ENCODE measurements around the gene ABCB8.

Gene ABCB8

DNA sequence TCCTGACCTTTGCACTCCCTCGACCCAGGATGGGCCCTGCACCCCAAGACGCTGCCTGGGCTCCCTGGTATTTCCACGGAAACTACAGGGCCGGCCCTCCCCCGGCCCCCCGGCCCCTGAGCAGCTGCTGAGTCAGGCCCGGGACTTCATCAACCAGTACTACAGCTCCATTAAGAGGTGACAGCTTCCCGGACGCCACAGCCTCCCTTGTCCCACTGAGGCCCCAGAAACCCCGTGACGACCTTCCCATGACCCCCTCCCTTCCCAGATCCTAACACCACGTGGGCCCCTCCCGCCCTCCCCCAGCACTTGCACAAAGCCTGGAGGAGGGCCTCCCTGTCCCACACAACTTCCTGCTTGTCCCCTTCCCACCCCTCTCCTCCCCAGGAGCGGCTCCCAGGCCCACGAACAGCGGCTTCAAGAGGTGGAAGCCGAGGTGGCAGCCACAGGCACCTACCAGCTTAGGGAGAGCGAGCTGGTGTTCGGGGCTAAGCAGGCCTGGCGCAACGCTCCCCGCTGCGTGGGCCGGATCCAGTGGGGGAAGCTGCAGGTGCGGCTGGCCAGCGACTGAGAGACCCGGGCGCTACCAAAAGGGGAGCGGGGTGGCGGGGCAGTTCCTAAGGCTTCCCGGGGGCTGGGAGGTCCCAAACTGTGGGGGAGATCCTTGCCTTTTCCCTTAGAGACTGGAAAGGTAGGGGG lies 31.7 kb upstream of the ABCB8 start:
- no peaks in the 10 kb centered on the region for H3K27me3 ChIP-seq (ENCODE audit: insufficient read depth, poor library complexity, severe bottlenecking)
- H3K4me3 ChIP-seq (ENCODE audit: severe bottlenecking) = no peak overlapping the region
- TF ChIP-seq, protein P1, sequence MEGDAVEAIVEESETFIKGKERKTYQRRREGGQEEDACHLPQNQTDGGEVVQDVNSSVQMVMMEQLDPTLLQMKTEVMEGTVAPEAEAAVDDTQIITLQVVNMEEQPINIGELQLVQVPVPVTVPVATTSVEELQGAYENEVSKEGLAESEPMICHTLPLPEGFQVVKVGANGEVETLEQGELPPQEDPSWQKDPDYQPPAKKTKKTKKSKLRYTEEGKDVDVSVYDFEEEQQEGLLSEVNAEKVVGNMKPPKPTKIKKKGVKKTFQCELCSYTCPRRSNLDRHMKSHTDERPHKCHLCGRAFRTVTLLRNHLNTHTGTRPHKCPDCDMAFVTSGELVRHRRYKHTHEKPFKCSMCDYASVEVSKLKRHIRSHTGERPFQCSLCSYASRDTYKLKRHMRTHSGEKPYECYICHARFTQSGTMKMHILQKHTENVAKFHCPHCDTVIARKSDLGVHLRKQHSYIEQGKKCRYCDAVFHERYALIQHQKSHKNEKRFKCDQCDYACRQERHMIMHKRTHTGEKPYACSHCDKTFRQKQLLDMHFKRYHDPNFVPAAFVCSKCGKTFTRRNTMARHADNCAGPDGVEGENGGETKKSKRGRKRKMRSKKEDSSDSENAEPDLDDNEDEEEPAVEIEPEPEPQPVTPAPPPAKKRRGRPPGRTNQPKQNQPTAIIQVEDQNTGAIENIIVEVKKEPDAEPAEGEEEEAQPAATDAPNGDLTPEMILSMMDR (IDR thresholded peaks at IDR 0.05; ENCODE audit: poor library complexity, severe bottlenecking) = no peak
- DNase-seq (ENCODE audit: low spot score) = no peak
- no peaks in the 10 kb centered on the region for H3K36me3 ChIP-seq (ENCODE audit: low read depth)
- peaks cover 1% of the 10 kb centered on the region for H3K9me3 ChIP-seq (ENCODE audit: severe bottlenecking)
- ATAC-seq (ENCODE audit: low read depth) = no peak
- no peak overlapping the region for H3K27ac ChIP-seq (ENCODE audit: poor library complexity, severe bottlenecking)
- H3K4me1 ChIP-seq (ENCODE audit: insufficient read depth, poor library complexity, severe bottlenecking) = no peaks in the 10 kb centered on the region

DNA sequence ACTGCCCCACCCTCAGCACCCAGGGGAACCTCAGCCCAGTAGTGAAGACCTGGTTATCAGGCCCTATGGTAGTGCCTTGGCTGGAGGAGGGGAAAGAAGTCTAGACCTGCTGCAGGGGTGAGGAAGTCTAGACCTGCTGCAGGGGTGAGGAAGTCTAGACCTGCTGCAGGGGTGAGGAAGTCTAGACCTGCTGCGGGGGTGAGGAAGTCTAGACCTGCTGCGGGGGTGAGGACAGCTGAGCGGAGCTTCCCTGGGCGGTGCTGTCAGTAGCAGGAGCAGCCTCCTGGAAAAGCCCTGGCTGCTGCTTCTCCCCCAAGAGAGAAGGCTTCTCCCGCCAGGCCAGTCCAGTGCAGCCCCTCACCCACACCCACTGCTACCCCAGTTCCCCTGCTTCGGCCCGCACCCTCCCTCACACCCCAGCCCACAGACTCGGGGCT lies 31.2 kb upstream of the ABCB8 start:
- Histone ChIP-seq H3K4me1 (ENCODE audit: insufficient read depth, poor library complexity, severe bottlenecking) (no peaks in the 10 kb centered on the region), H3K36me3 (ENCODE audit: low read depth) (no peaks in the 10 kb centered on the region), H3K27ac (ENCODE audit: poor library complexity, severe bottlenecking) (no peak overlapping the region), H3K9me3 (ENCODE audit: severe bottlenecking) (no peaks in the 10 kb centered on the region), H3K27me3 (ENCODE audit: insufficient read depth, poor library complexity, severe bottlenecking) (no peaks in the 10 kb centered on the region), H3K4me3 (ENCODE audit: severe bottlenecking) (no peak overlapping the region)
- no peak for DNase-seq (ENCODE audit: low spot score)
- TF ChIP-seq, protein P1 (IDR thresholded peaks at IDR 0.05; ENCODE audit: poor library complexity, severe bottlenecking) = no peak
- ATAC-seq (ENCODE audit: low read depth) = no peak

DNA sequence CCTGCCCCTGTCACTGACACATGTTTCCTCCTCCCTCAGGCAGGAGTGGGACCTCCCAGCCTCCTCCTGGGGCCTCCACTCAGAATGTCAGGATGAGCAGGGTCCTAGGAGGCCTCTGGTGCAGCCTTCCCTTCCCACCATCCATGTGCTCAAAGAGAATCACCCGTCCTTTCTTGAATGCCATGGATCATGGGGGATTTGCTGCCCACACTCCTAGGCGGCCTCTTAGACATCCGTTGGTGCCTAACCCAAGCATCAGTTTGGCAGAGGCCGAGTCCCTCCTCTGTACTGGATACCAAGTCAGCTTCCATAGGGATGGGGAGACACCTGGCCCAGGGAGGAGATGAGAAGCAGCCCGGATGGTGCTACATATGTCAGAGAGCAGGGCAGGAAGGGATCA lies 30.4 kb upstream of the ABCB8 start:
- Histone ChIP-seq H3K36me3 (ENCODE audit: low read depth) (no peaks in the 10 kb centered on the region), H3K4me1 (ENCODE audit: insufficient read depth, poor library complexity, severe bottlenecking) (no peaks in the 10 kb centered on the region), H3K9me3 (ENCODE audit: severe bottlenecking) (no peaks in the 10 kb centered on the region), H3K4me3 (ENCODE audit: severe bottlenecking) (no peak overlapping the region), H3K27ac (ENCODE audit: poor library complexity, severe bottlenecking) (no peak overlapping the region), H3K27me3 (ENCODE audit: insufficient read depth, poor library complexity, severe bottlenecking) (no peaks in the 10 kb centered on the region)
- no peak for ATAC-seq (ENCODE audit: low read depth)
- TF ChIP-seq, protein P1 (IDR thresholded peaks at IDR 0.05; ENCODE audit: poor library complexity, severe bottlenecking) = no peak
- no peak for DNase-seq (ENCODE audit: low spot score)

DNA sequence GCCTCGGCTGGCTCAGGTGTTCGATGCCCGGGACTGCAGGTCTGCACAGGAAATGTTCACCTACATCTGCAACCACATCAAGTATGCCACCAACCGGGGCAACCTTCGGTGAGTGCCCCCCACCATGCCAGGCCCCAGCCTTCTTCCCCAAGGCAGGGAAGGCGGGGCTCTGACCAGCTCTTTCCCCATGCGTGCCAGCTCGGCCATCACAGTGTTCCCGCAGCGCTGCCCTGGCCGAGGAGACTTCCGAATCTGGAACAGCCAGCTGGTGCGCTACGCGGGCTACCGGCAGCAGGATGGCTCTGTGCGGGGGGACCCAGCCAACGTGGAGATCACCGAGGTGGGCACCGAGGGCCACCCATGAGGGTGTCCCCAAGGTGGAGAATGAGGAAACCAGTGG lies 29.9 kb upstream of the ABCB8 start:
- Histone ChIP-seq H3K36me3 (ENCODE audit: low read depth) (no peaks in the 10 kb centered on the region), H3K4me1 (ENCODE audit: insufficient read depth, poor library complexity, severe bottlenecking) (no peaks in the 10 kb centered on the region), H3K27me3 (ENCODE audit: insufficient read depth, poor library complexity, severe bottlenecking) (no peaks in the 10 kb centered on the region), H3K9me3 (ENCODE audit: severe bottlenecking) (no peaks in the 10 kb centered on the region), H3K4me3 (ENCODE audit: severe bottlenecking) (no peak overlapping the region), H3K27ac (ENCODE audit: poor library complexity, severe bottlenecking) (no peak overlapping the region)
- DNase-seq (ENCODE audit: low spot score) = no peak
- TF ChIP-seq, protein P1 (IDR thresholded peaks at IDR 0.05; ENCODE audit: poor library complexity, severe bottlenecking) = no peak
- ATAC-seq (ENCODE audit: low read depth) = no peak

DNA sequence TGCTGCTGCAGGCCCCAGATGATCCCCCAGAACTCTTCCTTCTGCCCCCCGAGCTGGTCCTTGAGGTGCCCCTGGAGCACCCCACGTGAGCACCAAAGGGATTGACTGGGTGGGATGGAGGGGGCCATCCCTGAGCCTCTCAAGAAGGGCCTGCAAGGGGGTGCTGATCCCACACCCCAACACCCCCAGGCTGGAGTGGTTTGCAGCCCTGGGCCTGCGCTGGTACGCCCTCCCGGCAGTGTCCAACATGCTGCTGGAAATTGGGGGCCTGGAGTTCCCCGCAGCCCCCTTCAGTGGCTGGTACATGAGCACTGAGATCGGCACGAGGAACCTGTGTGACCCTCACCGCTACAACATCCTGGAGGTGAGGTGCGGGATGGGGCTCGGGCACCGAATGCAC lies 29.2 kb upstream of the ABCB8 start:
- no peak for ATAC-seq (ENCODE audit: low read depth)
- no peaks in the 10 kb centered on the region for H3K27me3 ChIP-seq (ENCODE audit: insufficient read depth, poor library complexity, severe bottlenecking)
- H3K9me3 ChIP-seq (ENCODE audit: severe bottlenecking) = no peaks in the 10 kb centered on the region
- no peak overlapping the region for H3K4me3 ChIP-seq (ENCODE audit: severe bottlenecking)
- no peak overlapping the region for H3K27ac ChIP-seq (ENCODE audit: poor library complexity, severe bottlenecking)
- H3K36me3 ChIP-seq (ENCODE audit: low read depth) = no peaks in the 10 kb centered on the region
- TF ChIP-seq, protein P1 (IDR thresholded peaks at IDR 0.05; ENCODE audit: poor library complexity, severe bottlenecking) = no peak
- no peaks in the 10 kb centered on the region for H3K4me1 ChIP-seq (ENCODE audit: insufficient read depth, poor library complexity, severe bottlenecking)
- no peak for DNase-seq (ENCODE audit: low spot score)
